ENCODE measurements around the gene SEC16B. TPM values are rescaled to one million over a fixed set of nuclear protein-coding genes. Genes with fewer than 3 reads are reported as not detected.
"Not testable (repeated sequence)": the region's sequence is repeated elsewhere in the genome, so short reads cannot be mapped to it uniquely, and the experiment has no call there.

The SEC16B gene
- total RNA-seq, 2 experiments from 2014 or later = not detected

- no peaks in the 10 kb centered on the region for H3K27me3 ChIP-seq (ENCODE audit: control insufficient read depth in 1 of 2, insufficient read depth in 2 of 2, low read length in 2 of 2)
- Mint-ChIP-seq H3K4me3 (no peak overlapping the region), H3K9me3 (no peaks in the 10 kb centered on the region), H3K4me1 (ENCODE audit: low read depth) (no peaks in the 10 kb centered on the region), H3K36me3 (ENCODE audit: low read depth) (no peaks in the 10 kb centered on the region), H3K27me3 (no peaks in the 10 kb centered on the region), H3K27ac (no peak overlapping the region)
- intact Hi-C loops (cut with DNase I, micrococcal nuclease) = no loop called here
- DNase-seq (no peak), ATAC-seq (ENCODE audit: poor library complexity) (no peak)
- H3K36me3 ChIP-seq (ENCODE audit: insufficient read depth, low read length) = no peaks in the 10 kb centered on the region
- ChIA-PET CTCF (interaction anchor here (0.6 kb wide), 1 partner anchor 78 kb away, joined by 4 read pairs; no protein-coding TSS in a partner anchor), POLR2A (no interaction called here)
- no peak overlapping the region for H3K27ac ChIP-seq (ENCODE audit: low read depth in 1 of 2, low read length in 2 of 2)
- no peak overlapping the region for H3K4me3 ChIP-seq (ENCODE audit: low read length)
- no peaks in the 10 kb centered on the region for H3K4me1 ChIP-seq (ENCODE audit: insufficient read depth, low read length)
- TF ChIP-seq, protein P1, sequence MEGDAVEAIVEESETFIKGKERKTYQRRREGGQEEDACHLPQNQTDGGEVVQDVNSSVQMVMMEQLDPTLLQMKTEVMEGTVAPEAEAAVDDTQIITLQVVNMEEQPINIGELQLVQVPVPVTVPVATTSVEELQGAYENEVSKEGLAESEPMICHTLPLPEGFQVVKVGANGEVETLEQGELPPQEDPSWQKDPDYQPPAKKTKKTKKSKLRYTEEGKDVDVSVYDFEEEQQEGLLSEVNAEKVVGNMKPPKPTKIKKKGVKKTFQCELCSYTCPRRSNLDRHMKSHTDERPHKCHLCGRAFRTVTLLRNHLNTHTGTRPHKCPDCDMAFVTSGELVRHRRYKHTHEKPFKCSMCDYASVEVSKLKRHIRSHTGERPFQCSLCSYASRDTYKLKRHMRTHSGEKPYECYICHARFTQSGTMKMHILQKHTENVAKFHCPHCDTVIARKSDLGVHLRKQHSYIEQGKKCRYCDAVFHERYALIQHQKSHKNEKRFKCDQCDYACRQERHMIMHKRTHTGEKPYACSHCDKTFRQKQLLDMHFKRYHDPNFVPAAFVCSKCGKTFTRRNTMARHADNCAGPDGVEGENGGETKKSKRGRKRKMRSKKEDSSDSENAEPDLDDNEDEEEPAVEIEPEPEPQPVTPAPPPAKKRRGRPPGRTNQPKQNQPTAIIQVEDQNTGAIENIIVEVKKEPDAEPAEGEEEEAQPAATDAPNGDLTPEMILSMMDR (IDR thresholded peaks at IDR 0.05) = no peak
- peaks cover 0 to 10% of the 10 kb centered on the region in 2 experiments for H3K9me3 ChIP-seq (ENCODE audit: control insufficient read depth in 1 of 2, insufficient read depth in 1 of 2, low read length in 2 of 2)
These were observed 25.5 kb upstream of the SEC16B start for GRCh38 chr1:177995369-177995768.

GRCh38 chr1:177986281-177986680 is 16.4 kb upstream of the SEC16B start:
- H3K9me3 Mint-ChIP-seq = peaks cover 14% of the 10 kb centered on the region
- H3K4me1 Mint-ChIP-seq (ENCODE audit: low read depth); H3K27ac ChIP-seq (ENCODE audit: low read depth in 1 of 2, low read length in 2 of 2); H3K9me3 ChIP-seq (ENCODE audit: control insufficient read depth in 1 of 2, insufficient read depth in 1 of 2, low read length in 2 of 2); DNase-seq; ATAC-seq (ENCODE audit: poor library complexity); H3K4me3 Mint-ChIP-seq; H3K36me3 ChIP-seq (ENCODE audit: insufficient read depth, low read length); intact Hi-C loops (cut with DNase I, micrococcal nuclease); POLR2A ChIA-PET; H3K36me3 Mint-ChIP-seq (ENCODE audit: low read depth); H3K27me3 ChIP-seq (ENCODE audit: control insufficient read depth in 1 of 2, insufficient read depth in 2 of 2, low read length in 2 of 2); H3K4me1 ChIP-seq (ENCODE audit: insufficient read depth, low read length); H3K4me3 ChIP-seq (ENCODE audit: low read length); CTCF ChIA-PET; H3K27me3 Mint-ChIP-seq; H3K27ac Mint-ChIP-seq: not testable (repeated sequence)

GRCh38 chr1:177984761-177985160 is 14.9 kb upstream of the SEC16B start:
- Histone ChIP-seq H3K4me3 (ENCODE audit: low read length) (no peak overlapping the region), H3K4me1 (ENCODE audit: insufficient read depth, low read length) (no peaks in the 10 kb centered on the region), H3K27ac (ENCODE audit: low read depth in 1 of 2, low read length in 2 of 2) (no peak overlapping the region), H3K27me3 (ENCODE audit: control insufficient read depth in 1 of 2, insufficient read depth in 2 of 2, low read length in 2 of 2) (no peaks in the 10 kb centered on the region), H3K9me3 (ENCODE audit: control insufficient read depth in 1 of 2, insufficient read depth in 1 of 2, low read length in 2 of 2) (peaks cover 0 to 6% of the 10 kb centered on the region in 2 experiments), H3K36me3 (ENCODE audit: insufficient read depth, low read length) (no peaks in the 10 kb centered on the region)
- ChIA-PET CTCF (no interaction called here), POLR2A (no interaction called here)
- H3K27ac Mint-ChIP-seq = no peak overlapping the region
- no peaks in the 10 kb centered on the region for H3K4me1 Mint-ChIP-seq (ENCODE audit: low read depth)
- no peak overlapping the region for H3K4me3 Mint-ChIP-seq
- H3K36me3 Mint-ChIP-seq (ENCODE audit: low read depth) = no peaks in the 10 kb centered on the region
- intact Hi-C loops (cut with DNase I, micrococcal nuclease) = no loop called here
- H3K27me3 Mint-ChIP-seq = no peaks in the 10 kb centered on the region
- H3K9me3 Mint-ChIP-seq = peaks cover 10% of the 10 kb centered on the region
- ATAC-seq (ENCODE audit: poor library complexity) = no peak
- no peak for DNase-seq
- TF ChIP-seq, protein P1 (IDR thresholded peaks at IDR 0.05) = no peak

- peaks cover 6% of the 10 kb centered on the region for H3K9me3 Mint-ChIP-seq
- Histone ChIP-seq H3K4me3 (ENCODE audit: low read length) (no peak overlapping the region), H3K36me3 (ENCODE audit: insufficient read depth, low read length) (no peaks in the 10 kb centered on the region), H3K27me3 (ENCODE audit: control insufficient read depth in 1 of 2, insufficient read depth in 2 of 2, low read length in 2 of 2) (no peaks in the 10 kb centered on the region), H3K9me3 (ENCODE audit: control insufficient read depth in 1 of 2, insufficient read depth in 1 of 2, low read length in 2 of 2) (peaks cover 0 to 6% of the 10 kb centered on the region in 2 experiments), H3K27ac (ENCODE audit: low read depth in 1 of 2, low read length in 2 of 2) (no peak overlapping the region), H3K4me1 (ENCODE audit: insufficient read depth, low read length) (no peaks in the 10 kb centered on the region)
- H3K27ac Mint-ChIP-seq = no peak overlapping the region
- TF ChIP-seq, protein P1 (IDR thresholded peaks at IDR 0.05) = no peak
- H3K36me3 Mint-ChIP-seq (ENCODE audit: low read depth) = no peaks in the 10 kb centered on the region
- ChIA-PET POLR2A (no interaction called here), CTCF (no interaction called here)
- H3K4me1 Mint-ChIP-seq (ENCODE audit: low read depth) = no peaks in the 10 kb centered on the region
- H3K27me3 Mint-ChIP-seq = no peaks in the 10 kb centered on the region
- no peak overlapping the region for H3K4me3 Mint-ChIP-seq
- intact Hi-C loops (cut with DNase I, micrococcal nuclease) = no loop called here
- no peak for ATAC-seq (ENCODE audit: poor library complexity)
- no peak for DNase-seq
These were observed 14.3 kb upstream of the SEC16B start for GRCh38 chr1:177984136-177984525.
